HG03521 (cell line): ENCODE results near the gene ZKSCAN7.
"Not testable (repeated sequence)": the region's sequence is repeated elsewhere in the genome, so short reads cannot be mapped to it uniquely, and the experiment has no call there.

Source experiments
- ATAC-seq: cut with Tn5 transposase; IDR thresholded peaks from one replicate; pipeline ENCODE4 v1.9.1; 2021; ENCODE audit warnings: mild to moderate bottlenecking, moderate library complexity; ENCODE audit not compliant: unreplicated experiment

The ZKSCAN7 gene

DNA sequence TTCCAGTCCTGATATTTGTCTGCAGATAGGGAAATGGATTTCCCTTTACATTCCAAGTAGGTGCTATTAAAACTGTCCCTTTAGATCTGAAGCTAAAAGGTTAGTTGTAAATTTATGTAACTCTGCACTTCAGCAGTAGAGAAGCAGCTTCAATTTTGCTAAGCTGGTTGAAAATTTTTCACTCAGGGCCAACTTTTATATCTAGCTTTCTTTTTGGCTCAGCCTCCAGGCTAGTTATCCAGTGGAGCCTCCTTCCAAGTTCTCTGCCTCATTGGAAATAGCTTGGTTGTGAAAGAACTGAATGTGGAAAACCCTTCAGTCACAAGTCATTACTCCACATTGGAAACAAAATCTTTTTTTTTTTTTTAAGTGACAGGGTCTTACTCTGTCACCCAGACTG lies 21.6 kb downstream of the ZKSCAN7 start:
- ATAC-seq, result no peak

DNA sequence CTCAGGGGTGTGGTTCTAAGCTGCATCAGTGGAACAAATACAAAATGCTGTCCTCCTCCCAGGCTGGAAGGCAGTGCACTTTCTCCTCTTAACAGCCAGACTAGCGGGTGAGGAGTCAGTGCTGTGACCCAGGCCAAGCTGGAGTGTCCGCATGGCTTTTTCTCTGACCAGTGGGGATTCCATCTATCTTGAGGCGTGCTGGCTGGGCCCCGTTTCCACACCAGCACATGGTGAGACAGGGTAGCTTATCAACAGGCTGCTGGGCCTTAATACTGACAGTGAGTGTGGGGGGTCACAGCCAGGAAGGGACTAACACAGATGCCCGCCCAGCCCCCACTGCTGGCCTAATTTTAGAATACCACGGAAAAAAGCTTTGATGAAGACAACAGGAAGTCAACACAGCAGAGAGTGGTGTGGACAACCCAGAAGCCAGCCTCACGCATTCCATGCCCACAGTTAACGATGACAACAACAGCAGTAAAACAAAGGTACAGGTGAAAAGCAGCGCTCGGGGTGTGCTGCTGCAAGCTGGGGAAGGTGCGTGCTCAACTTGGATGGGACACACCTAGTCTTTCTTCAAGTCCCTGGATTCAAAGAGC lies 22.5 kb downstream of the ZKSCAN7 start:
- not testable (repeated sequence) for ATAC-seq

DNA sequence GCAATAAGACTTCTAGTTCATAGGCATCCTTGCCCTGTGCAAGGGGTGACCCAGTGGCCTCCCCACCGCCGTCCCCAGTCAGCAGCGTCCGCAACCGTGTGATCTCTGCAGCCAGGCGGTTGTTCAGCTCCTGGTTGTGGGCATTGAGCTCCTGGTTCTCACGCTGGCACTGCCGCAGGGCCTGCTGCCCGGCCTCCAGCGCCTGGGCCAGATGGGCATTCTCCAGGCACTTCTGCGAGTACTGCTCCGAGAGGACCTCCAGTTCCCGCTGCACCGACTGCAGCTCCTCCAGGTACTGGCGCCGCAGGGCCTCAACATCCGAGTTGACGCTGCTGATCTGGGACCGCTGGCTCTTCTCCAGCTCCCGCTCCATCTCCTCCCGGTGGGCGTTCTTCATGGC lies 23.3 kb downstream of the ZKSCAN7 start:
- ATAC-seq, result not testable (repeated sequence)

DNA sequence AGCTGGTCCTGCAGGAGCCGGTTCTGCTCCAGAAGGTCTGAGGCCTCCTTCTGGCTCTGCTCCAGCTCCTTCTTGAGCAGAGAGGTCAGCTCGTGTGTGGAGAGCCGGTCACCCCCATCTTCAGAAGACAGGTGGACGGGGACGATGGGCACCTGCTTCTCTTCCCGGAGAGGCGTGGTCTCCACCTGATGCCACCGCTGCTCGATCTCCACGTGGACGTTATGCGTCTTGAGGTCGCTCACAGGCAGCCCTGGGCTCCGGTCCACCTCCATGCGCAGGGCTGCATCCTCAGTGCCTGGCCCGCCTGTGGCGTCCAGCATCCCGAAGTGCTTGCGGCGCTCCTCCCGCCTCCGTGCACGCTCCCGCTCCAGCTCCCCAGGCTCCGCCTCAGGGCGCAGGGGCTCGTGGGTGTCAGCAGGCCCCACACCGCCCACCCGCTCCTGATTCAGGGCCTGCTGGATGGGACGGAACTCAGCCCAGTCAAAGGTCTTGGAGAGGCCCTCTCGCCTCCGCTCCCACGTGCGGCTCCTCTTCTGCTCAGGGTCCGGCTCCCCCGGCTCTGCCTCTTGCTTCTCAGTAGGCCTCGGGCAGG lies 24.0 kb downstream of the ZKSCAN7 start:
- ATAC-seq, result not testable (repeated sequence)

DNA sequence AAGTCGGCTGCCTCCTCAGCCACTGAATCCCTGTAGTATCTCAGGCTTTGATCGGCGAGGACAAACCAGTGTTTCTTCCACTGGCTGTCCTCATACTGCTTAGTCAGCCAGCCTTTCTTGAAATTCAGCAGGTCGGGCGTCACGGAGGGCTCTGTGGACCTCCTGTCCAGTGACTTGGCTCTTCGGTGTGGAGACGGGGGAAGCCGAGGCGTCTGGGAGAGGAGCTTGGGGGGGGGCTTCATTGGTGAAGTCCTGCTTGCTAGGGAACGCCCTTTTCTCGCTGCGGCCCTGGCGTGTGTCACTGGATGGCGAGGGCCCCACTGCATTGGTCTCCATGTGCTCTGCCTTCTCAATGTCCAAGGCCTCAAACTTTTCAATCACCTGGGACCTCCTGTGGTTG lies 24.8 kb downstream of the ZKSCAN7 start:
- not testable (repeated sequence) for ATAC-seq

DNA sequence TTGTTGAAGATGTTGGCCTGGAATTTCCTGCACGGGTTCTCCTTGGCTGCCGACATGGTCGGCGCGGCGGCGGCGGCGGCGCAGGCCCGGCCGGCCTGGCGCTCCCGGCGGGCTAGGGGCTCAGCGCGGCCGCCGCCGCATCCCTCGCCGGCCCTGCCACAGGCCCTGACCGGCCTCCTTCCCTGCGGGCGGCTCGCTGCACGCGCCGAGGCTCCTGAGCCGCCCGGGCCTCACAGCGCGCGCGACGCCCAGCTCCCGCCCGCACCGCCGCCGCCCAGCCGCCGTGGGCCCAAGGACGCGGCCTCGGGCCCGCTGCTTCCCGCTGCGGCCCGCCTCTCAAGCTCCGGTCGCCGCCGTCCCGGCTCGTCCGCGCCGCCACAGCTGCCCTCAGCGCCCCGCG lies 26.0 kb downstream of the ZKSCAN7 start:
- ATAC-seq, result not testable (repeated sequence)

DNA sequence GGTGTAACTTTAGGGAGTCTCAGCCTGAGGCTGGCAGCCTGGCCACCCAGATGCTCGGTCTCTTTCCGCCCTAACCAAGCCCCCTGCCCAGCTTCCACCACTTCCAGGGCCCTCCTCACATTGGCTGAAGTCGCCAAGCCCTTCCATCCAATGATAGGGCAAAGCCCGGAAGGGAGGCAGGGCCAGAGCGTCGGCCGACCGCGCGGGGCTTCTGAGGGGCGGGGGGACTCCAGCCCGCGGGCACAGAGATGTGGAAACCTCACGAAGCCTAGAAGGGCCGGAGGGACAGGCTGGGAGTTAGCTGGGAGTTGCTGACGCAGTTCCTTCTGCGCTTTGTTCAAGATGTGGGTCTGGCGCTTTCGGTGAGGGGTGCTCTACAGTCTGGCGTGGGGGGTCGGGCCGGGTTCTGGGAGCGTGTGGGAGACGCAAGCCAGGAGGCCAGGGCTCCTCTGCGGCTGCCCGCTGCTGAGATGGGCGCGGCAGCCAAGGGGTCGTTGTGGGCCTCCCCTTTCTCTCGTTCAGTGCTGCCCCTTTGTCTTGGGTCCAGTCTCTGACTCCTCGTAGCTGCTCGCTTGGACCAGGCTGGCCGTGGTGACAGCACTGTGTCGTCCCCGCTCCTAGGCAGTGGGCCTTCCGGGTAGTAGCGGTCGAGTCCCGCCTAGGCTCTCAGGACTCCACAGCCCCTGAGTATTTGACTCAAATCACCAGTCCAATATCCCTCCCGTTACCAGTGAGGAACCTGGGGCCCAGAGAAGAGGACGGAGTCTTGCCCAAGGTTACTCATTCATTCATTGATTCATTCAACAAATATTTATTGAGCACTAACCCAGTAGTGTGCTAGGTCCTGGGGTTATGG lies 29.9 kb downstream of the ZKSCAN7 start, which contains the start of gene ZNF660:
Gene ZNF660, plus strand, starts transcription at position 319 of the 856 bp plus-strand sequence. CDS start 9,230 bp downstream, outside the sequence.
- ATAC-seq, result no peak

DNA sequence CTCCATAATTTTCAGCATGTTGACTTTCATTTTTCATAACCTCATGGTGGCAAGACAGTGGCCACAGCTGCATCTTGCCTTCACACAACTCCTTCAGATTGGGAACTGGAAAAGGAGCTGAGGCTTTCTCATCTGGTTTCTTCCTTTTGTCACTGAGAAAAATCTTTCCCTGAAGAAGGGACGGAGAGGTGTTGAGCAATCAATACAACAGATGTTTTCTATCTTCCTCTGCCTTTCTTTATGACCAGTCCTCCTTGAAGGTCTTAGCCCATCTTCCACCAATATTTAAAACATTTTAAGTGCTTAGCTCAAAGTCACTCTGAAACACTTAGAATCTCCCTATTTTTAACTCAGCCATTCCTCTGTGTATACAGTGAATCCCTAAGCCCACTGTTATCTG lies 41.6 kb downstream of the ZKSCAN7 start:
- no peak for ATAC-seq

DNA sequence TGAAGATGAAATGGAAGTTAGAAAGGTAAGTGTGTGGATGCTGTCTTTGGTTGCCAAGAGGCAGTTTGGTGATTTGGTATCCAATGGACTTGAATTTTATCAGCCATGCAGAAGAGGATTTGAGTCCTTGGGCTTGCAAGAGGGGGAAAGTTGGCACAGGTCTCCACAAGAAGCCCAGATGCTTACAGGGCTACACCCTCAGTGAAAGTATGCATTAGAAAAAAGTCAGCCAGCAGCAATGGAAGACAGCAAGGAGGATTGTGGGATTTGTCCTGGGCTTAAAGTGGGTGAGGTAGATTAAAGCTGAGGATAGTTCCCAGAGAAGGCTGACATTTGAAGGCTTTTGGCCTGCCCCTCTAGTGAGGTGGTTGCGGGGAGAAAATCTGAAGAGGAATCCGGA lies 46.8 kb downstream of the ZKSCAN7 start:
- no peak for ATAC-seq

DNA sequence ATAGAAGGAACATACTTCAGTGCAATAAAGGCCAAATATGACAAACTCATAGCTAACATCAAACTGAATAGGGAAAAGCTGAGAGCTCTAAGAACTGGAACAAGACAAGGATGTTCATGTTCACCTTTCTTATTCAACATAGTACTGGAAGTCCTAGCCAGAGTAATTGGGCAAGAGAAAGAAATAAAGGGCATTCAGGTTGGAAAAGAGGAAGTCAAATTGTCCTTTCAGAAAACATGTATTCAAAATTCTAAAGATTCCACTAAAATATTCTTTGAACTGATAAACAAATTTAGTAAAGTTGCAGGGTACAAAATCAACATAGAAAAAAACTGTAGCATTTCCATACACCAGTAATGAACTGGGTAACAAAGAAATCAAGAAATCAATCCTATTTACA lies 57.7 kb downstream of the ZKSCAN7 start:
- no peak for ATAC-seq
